ENCODE data around the gene CCM2.

The CCM2 gene

DNA sequence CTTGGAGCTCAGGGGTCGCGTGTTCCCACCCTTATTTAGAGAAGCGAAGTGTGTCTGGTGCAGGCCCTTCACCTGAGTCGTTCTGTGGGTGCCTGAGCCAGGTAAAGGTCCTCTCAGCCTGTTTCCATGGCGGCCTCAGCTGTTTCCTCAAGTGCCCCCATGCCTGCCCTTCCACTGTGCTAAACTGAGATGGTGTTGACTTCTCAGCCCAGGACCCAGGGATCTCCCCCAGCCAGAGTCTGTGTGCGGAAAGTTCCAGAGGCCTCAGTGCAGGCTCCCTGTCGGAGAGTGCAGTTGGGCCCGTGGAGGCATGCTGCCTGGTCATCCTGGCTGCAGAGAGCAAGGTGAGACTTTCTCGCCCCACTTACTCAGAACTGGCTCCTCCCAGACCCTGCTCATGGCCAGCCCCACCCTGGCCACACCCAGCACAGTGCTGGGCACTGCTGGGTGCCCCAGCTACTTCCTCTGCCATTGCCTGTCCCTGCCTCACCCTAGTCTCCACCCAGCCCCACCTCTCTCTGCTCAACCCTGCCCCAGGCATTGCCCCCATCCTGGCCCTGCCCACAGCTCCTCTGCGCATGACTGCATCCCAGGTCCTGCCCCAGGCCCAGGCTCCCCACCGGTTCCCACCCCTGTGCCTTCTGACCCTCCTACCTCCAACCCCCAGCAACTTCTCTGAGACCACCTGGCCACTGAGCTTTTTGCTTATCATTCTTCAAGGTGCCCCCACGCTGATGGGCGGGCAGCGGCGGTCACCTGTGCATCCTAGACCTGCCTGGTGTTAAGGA, 68.4 kb downstream of the CCM2 start:
- H3K36me3 ChIP-seq, result peaks cover 98% of the 10 kb centered on the region
- no peak overlapping the region for H3K27ac ChIP-seq
- H4K20me1 ChIP-seq, result peaks cover 89% of the 10 kb centered on the region
- H3K9ac ChIP-seq, result no peak overlapping the region
- no peaks in the 10 kb centered on the region for H3K27me3 ChIP-seq
- H3K9me3 ChIP-seq, result no peaks in the 10 kb centered on the region
- H3K4me3 ChIP-seq, result no peak overlapping the region
- H3K4me1 ChIP-seq, result peaks cover 13% of the 10 kb centered on the region; the same call in 1 of the 2 replicates
- TF ChIP-seq Cebpa-rat (IDR thresholded peaks at IDR 0.05), result no peak
- H3K4me2 ChIP-seq, result no peak overlapping the region

GRCh38 chr7:45069444-45070253, 69.6 kb downstream of the CCM2 start:
- H3K4me2 ChIP-seq, result no peak overlapping the region
- no peak overlapping the region for H3K4me3 ChIP-seq
- H3K9me3 ChIP-seq, result no peaks in the 10 kb centered on the region
- no peak overlapping the region for H3K9ac ChIP-seq
- peaks cover 13% of the 10 kb centered on the region; the same call in 1 of the 2 replicates for H3K4me1 ChIP-seq
- no peak overlapping the region for H3K27ac ChIP-seq
- H3K36me3 ChIP-seq, result peaks cover 98% of the 10 kb centered on the region
- H3K27me3 ChIP-seq, result no peaks in the 10 kb centered on the region
- TF ChIP-seq Cebpa-rat (IDR thresholded peaks at IDR 0.05), result no peak
- H4K20me1 ChIP-seq, result peaks cover 91% of the 10 kb centered on the region

GRCh38 chr7:45070254-45070642, 70.2 kb downstream of the CCM2 start:
- no peak overlapping the region for H3K27ac ChIP-seq
- no peaks in the 10 kb centered on the region for H3K9me3 ChIP-seq
- H3K4me1 ChIP-seq, result peaks cover 13% of the 10 kb centered on the region; the same call in 1 of the 2 replicates
- TF ChIP-seq Cebpa-rat (IDR thresholded peaks at IDR 0.05), result no peak
- H4K20me1 ChIP-seq, result peaks cover 91% of the 10 kb centered on the region
- no peaks in the 10 kb centered on the region for H3K27me3 ChIP-seq
- H3K4me3 ChIP-seq, result no peak overlapping the region
- H3K4me2 ChIP-seq, result no peak overlapping the region
- no peak overlapping the region for H3K9ac ChIP-seq
- H3K36me3 ChIP-seq, result peaks cover 98% of the 10 kb centered on the region

GRCh38 chr7:45071528-45071927, 71.5 kb downstream of the CCM2 start:
- no peak overlapping the region for H3K4me2 ChIP-seq
- H3K4me1 ChIP-seq, result peaks cover 20% of the 10 kb centered on the region
- H3K36me3 ChIP-seq, result peaks cover 98% of the 10 kb centered on the region
- no peaks in the 10 kb centered on the region for H3K9me3 ChIP-seq
- no peak overlapping the region for H3K4me3 ChIP-seq
- no peaks in the 10 kb centered on the region for H3K27me3 ChIP-seq
- H4K20me1 ChIP-seq, result peaks cover 91% of the 10 kb centered on the region
- no peak overlapping the region for H3K27ac ChIP-seq
- no peak for TF ChIP-seq Cebpa-rat (IDR thresholded peaks at IDR 0.05)
- no peak overlapping the region for H3K9ac ChIP-seq

GRCh38 chr7:45072131-45073030, 72.4 kb downstream of the CCM2 start:
- no peaks in the 10 kb centered on the region for H3K27me3 ChIP-seq
- H3K9ac ChIP-seq, result no peak overlapping the region
- peaks cover 97% of the 10 kb centered on the region for H3K36me3 ChIP-seq
- no peak for TF ChIP-seq Cebpa-rat (IDR thresholded peaks at IDR 0.05)
- H3K9me3 ChIP-seq, result no peaks in the 10 kb centered on the region
- no peak overlapping the region for H3K4me3 ChIP-seq
- peaks cover 91% of the 10 kb centered on the region for H4K20me1 ChIP-seq
- peaks cover 20% of the 10 kb centered on the region for H3K4me1 ChIP-seq
- no peak overlapping the region for H3K4me2 ChIP-seq
- H3K27ac ChIP-seq, result 0 out of 2 replicates have a peak overlapping the region, but pooled peaks have one; percentile 9

GRCh38 chr7:45073031-45073785, 73.2 kb downstream of the CCM2 start:
- Histone ChIP-seq H3K27ac (0 out of 2 replicates have a peak overlapping the region, but pooled peaks have one; percentile 9), H3K9me3 (no peaks in the 10 kb centered on the region), H4K20me1 (peaks cover 83% of the 10 kb centered on the region), H3K9ac (no peak overlapping the region), H3K4me2 (no peak overlapping the region), H3K27me3 (no peaks in the 10 kb centered on the region), H3K4me1 (peaks cover 14% of the 10 kb centered on the region), H3K36me3 (peaks cover 97% of the 10 kb centered on the region), H3K4me3 (no peak overlapping the region)
- no peak for TF ChIP-seq Cebpa-rat (IDR thresholded peaks at IDR 0.05)

- Histone ChIP-seq H4K20me1 (peaks cover 76% of the 10 kb centered on the region), H3K4me1 (peaks cover 7% of the 10 kb centered on the region; the same call in 1 of the 2 replicates), H3K27me3 (no peaks in the 10 kb centered on the region), H3K27ac (no peak overlapping the region), H3K4me3 (no peak overlapping the region), H3K36me3 (peaks cover 92% of the 10 kb centered on the region), H3K9ac (no peak overlapping the region), H3K4me2 (no peak overlapping the region), H3K9me3 (no peaks in the 10 kb centered on the region)
- no peak for TF ChIP-seq Cebpa-rat (IDR thresholded peaks at IDR 0.05)
Observed at GRCh38 chr7:45073786-45074527, 74.0 kb downstream of the CCM2 start.

- Histone ChIP-seq H3K4me2 (no peak overlapping the region), H3K27me3 (no peaks in the 10 kb centered on the region), H3K9me3 (no peaks in the 10 kb centered on the region), H3K9ac (no peak overlapping the region), H3K36me3 (peaks cover 84% of the 10 kb centered on the region), H3K4me3 (no peak overlapping the region), H3K27ac (no peak overlapping the region), H3K4me1 (peaks cover 7% of the 10 kb centered on the region; the same call in 1 of the 2 replicates), H4K20me1 (peaks cover 68% of the 10 kb centered on the region)
- no peak for TF ChIP-seq Cebpa-rat (IDR thresholded peaks at IDR 0.05)
Observed at GRCh38 chr7:45074528-45075354, 74.7 kb downstream of the CCM2 start.
